NCI-H2227 (cell line): ENCODE results near the gene FRMD4A.
"Not testable (repeated sequence)": the region's sequence is repeated elsewhere in the genome, so short reads cannot be mapped to it uniquely, and the experiment has no call there.

Experiments used
- DNase-seq: peaks from one replicate; lab custom pipeline; 2025; ENCODE audit not compliant: unreplicated experiment; lab: John Stamatoyannopoulos, UW

FRMD4A gene

DNA sequence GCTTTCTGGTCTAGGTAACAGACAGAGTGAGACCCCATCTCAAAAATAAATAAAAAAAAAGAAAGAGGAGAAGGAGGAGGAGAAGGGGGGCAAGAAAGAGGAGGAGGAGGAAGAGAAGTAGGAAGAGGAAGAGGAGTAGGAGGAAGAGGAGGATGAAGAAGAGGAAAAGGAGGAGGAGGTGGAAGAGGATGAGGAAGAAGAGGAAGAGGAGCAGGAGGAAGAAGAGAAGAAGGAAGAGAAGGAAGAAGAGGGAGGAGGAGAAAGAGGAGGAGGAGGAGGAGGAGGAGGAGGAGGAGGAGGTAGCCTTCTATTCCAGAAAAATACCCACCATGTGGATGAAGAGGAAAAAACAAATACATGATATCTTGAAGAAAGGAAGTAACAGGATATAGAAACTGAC, 172.1 kb downstream of the FRMD4A start:
- no peak for DNase-seq

DNA sequence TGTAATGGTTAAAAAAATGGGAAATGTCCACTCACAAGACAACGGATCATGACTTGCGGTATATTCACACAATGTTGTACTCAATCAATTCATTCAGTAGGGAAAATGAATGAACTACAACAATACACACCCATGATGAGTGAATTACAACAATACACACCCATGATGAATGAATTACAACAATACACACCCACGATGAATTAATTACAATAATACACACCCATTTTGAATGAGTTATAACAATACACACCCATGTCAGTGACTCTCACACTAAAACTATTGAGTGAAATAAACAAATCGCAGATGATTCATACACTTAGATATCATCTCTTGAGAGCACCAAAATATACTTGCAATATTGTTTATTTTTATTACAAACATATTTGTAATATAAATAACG, 174.6 kb downstream of the FRMD4A start:
- DNase-seq: no peak

DNA sequence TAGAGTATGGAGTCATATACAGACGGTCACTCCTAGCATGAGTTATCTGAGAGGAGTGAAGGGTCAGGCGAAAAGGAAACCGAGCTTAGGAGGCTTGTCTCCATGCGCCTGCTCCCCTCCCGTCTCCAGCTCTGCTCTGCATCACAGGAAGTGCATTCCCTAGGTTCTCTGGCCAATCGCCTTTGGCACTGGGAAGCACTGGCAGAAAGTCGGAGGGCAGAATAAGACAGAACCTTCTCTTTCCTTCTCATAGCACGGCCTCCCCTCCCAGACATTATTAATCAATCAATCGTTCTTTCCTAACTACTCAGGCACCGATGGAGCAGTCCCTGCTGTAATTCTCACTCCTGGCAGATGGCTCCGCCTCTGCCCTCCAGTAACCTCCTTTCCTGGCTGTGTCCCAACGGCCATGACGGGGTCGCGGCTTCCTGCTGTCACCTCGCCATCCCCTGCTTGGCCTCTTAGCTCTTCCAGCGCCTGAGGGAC, 177.1 kb downstream of the FRMD4A start:
- DNase-seq: no peak

DNA sequence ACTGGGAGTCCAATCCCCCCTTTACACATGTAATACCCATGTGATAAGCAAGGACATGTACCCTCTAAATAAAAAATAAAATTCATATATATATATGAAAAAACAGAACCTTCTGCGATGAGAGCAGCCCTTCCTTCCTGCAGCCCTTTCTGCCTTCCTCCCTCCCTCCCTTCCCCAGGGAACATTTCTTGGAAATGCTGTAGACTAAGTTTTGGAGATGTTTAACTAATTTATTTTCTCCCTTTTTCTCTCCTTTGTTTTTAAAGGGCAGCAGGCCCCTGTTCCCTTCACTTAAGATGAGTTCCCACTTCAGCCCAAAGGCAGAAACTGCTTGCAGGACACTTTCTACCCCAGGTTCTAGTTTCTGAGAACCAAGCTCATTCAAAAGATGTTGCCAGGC, 179.2 kb downstream of the FRMD4A start:
- DNase-seq: no peak

DNA sequence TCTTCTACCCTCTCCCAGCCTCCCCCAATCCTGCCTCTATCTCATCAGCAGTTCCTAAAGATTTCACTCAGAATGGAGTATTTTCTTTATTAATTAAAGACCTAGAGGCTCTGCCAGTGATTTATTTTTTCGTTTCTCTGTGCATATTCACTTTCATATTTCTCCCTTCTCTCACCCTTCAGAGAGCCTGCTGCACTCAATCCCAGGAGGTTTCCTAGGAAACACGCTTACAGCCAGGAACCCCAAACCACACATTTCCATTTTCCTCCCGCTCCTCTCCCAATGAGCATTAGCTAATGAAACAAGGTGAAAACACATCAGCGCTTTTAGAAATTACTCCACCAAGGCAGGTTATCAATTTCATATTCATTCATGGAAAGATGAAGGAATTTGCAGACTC, 180.2 kb downstream of the FRMD4A start:
- no peak for DNase-seq

DNA sequence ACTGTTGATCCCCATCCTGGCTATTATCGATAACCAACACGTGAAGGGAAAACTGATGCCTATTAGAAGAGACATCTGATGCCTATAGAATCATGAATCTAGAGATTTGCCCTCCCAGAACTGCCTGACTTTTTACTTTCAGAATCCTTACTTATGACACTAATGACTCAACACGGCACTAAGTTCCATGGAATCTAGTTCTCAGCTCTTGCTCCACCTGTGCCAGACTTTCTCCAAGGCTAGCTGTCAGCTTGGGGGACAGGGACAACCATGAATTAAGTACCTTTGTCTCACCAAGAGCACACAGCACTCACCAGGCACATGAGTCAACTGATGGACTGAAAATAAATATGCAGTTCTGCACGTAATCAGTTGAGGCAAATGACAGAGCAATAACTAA, 184.2 kb downstream of the FRMD4A start:
- DNase-seq: no peak

DNA sequence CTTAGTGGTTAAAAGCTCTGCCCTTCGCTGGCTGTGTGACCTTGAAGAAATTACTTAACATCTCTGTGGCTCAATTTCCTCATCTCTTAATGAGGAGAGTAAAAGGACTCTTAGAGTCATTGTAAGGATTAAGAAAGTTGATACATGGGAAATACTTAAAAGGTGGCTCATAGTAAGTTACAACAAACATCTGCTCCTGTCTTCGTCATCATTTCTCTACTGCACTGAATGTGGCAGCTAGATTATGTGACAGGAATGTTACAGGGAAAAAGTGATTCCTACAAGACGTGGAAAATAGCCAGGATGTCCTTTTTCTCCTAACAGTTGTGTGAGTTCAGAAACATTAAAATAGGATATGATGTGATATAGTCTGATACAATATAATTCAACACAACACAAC, 184.7 kb downstream of the FRMD4A start:
- no peak for DNase-seq

DNA sequence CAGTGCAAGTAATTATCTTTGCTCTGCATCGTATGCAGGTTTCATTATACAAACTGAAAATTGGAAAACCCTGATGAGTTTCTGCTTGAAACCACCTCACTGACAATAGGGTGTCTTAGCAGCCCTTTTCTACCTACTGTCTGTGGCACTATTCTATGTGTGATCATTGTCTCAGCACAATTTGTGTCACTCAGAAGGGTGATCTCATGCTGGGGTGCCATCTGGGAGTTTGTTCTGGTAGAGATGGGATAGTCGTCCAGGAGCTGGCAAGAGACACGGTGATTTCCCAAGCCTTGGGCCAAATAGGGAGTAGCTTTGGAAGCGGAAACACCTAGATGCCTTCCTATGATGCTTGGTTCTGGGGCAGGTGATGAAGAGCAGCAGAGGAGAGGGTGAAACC, 186.3 kb downstream of the FRMD4A start:
- no peak for DNase-seq

DNA sequence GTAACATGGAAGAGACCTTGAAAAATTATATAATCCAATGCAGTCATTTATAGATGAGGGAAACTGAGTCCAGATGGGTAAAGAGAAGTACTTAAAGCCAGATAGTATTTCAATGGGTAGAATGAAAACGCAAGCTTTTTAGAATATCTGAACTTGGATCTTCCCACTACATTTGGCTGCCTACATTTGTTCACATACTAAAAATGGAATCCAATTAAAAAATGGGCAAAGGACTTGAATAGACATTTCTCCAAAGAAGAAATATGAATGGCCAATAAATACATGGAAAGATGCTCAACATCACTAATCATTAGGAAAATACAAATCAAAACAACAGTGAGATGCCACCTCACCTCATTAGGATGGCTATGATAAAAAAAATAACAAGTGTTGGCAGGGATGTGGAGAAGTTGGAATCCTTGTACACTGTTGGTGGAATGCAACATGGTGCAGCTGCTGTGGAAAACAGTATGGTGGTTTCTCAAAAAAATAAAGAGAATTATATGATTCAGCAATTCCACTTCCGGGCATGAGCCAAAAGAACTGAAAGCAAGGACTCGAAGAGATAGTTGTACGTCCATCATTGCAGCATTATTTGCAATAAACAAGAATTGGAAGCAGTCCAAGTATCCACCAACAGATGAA, 188.0 kb downstream of the FRMD4A start:
- no peak for DNase-seq

DNA sequence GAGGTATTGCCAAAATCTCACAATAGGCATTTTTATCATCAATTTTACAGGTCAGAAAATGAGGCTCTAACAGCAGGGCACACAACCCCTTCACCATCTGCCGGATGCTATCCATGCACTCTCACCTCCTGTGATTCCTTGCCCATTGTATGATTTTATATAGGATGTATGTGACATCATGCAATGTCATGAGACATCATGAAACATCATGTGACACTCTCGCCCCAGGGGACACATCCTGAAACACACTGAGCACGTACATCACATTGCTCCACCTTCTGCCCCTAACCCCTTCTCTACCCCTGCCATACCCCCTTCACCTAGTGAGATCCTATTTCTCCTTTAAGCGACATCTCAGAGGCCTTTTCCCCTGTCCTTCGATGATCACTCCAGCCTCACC, 189.4 kb downstream of the FRMD4A start:
- DNase-seq: no peak

DNA sequence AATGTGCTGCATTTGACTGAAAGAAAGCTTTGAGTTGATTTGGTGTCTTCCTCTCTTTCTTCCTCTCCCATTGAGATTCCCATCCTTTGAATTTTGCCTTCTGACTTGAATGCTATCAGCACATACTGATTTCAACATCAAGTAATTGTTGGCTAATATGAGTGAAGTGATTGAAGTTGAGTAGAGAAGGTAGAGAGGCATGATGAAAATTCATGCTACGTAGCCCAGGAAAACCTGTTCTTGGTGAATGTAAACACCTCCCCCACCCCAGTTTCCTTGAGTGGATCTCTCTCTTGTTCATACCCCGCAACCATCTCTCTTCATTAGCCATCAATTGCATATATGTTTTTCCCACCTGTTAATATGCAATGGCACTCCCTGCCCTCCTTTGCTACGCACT, 193.3 kb downstream of the FRMD4A start:
- no peak for DNase-seq

DNA sequence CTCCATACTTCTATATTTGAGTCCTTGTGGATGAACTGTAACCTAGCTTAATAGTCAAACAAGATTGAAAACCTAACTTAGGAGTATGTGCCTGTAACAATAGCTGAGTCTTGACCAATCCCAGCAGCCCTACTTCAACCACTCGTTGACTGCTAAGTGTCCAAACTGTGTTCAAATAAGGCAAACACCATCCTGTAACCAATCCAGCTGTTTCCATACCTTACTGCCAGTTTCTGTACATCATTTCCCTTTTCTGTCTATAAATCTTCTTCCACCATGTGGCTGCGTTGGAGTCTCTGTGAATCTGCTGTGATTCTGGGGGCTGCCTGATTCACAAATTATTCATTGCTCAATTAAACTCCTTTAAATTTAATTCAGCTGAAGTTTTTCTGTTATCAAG, 195.5 kb downstream of the FRMD4A start:
- not testable (repeated sequence) for DNase-seq

DNA sequence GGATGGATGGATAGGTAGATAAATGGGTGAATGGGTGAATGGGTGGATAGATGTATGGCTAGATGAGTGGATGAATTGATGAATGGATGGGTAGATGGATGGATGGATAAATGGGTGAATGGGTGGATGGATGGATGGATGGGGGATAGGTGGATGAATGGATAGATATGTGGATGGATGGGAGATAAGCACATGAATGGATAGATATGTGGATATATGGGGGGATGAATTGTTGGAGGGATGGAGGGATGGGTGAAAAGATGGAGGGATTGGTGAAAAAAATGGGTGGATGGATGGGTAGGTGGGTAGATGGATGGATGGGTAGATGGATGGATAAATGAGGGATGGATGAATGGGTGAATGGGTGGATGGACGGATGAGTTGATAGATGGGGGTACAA, 196.4 kb downstream of the FRMD4A start:
- no peak for DNase-seq

DNA sequence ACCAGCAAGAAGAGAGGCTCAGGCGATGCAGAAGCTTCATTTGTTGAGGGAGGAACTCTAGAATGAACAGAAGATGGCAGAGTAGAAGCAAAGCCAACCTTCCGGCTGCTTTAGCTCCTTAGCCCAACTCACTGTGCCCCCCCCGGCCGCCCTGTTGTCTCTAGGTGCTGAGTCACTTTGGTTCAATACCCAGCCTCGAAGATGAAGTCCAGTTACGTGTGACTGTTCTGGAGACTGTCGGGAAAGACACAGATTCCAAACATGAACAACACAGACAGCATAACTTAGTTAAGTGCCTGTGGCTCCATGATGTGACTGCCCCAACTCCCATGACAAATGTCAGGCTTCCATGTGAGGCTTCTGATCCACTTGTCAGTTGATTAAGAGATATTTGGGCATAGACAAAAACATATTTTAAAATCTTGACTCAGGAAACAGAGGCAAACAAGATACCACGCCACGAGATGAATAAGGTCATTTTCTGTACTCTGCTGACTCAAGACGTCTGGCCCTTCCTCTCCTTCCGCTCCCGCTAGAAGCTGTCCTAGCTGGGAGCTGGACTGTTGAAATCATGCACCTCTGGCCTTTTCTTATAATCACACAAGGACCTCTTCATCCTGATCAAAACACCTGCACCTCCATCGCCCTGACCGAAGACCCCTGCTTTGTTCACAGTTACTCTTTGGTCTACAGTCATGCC, 199.3 kb downstream of the FRMD4A start:
- no peak for DNase-seq

DNA sequence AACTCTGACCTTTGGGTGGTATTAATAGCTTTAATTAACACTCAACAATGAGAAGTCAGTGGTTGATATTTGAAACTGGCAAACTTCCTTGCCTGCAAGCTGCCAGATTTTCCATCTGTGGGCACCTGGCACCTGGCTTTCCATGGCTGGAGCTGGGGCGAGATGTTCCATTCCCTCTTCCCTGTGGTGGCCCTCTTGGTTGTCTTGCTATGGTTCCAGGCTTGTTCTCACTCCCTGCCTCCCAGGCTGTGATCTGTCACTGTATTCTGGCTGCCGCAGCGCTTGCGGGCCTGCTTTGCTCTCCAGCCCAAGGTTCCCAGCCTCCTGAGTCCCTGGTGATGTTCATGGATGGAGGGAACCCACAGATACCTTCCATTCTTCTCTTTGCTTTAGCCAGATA, 201.0 kb downstream of the FRMD4A start:
- no peak for DNase-seq

DNA sequence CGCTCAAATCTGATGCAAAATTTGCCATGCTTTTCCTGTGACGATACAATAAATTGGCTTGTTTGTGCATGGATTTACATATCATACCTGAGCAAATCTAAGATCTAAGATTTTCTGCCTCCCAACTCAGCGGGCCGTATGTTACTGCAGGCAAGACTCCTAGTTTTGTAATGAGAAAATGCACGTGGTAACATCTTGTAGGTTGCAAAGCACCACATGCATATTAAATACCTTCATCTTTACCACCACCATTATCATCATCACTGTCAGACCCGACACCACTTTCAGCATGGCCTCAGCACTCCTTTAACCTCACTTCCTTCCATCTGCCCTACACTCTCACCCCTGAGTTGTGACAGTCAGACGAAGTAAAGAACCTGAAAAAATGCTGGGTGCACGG, 202.2 kb downstream of the FRMD4A start:
- DNase-seq: no peak

DNA sequence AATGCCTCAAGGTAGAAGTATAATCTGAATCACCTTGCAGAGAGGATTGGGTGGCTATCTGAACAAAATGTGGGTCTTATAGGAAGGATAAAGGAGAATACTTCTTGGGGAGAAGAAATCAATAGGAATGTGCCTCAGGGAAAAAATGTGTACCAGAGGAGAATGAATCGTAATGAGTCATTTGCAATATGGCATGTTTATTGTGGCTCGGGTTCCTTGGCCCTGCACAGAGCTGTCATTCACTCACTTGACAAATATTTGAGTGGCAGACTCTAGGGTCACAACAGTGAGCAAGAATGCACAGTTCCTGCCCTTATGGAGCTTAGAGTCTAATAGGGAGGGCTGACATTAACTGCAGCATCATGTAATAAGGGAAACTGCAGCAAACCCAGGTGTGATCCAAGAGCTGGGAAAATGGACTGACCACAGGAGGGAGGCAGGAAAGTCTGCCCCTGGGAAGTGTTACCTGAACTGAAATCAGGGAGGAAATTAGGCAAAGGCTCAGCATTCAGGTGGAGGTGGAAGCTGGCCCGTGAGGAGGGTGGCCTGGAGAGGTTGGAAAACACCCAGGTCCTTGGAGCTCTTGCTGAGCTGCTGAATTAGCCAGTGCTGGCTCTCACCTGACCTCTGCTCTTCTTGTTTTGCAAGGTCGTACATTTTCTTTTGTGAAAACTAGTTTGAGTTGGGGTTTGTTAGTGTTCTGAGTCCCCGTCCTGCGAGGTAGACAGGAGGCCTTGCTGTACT, 203.9 kb downstream of the FRMD4A start:
- no peak for DNase-seq

DNA sequence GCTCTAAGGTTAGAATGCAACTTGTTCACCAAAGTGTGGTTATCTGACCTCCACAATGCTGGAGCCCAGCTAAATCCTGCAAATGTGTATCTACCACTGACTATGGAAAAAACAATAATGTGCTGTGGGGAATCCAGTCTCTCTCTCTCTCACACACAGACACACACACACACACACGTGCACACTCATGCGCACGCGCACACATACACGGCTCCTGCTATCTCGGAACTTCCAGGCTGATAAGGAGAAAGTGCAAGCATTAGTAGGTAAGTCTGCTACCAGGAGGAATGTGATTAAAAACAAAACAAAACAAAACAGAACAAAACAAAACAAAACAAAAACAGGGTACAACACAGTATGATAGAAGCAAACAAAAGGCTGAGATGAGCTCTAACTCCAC, 205.2 kb downstream of the FRMD4A start:
- DNase-seq: no peak

DNA sequence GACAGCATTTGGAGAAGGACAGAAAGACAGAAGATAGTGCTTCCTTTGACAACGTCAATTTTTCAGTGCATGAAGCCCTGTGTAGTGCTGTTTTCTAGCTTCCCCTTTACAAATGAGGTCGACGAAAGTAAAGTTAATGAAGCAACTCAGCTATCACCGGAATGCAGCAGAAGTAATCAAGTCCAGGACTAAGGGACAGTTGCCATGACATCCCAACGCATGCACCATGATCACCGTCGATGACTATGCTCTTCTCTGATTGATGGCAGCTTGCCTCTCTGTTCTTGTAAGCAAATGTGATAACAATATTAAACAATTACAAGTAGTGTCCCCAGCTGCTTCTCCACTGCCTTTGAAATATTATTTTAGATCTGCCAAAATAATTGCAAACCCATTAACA, 205.8 kb downstream of the FRMD4A start:
- no peak for DNase-seq

DNA sequence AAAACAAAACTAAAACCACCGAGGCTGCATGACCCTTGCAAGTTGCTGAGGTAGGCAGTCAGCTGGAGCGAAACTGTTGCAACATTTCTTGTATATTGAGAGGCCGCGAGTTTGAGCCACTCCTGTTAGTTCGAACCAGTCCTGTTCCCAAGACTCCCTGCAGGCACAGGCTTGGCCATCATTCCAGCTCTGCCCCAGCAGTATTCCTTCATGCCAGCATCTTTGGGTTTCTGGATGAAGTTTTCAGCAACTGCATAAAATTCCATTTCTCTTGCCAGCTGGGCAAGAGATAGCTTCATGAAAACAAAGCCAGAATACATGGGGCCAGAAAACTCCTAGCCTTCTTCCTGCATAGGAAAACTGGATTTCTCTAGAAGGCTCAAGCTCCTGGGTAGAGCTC, 207.6 kb downstream of the FRMD4A start:
- no peak for DNase-seq

DNA sequence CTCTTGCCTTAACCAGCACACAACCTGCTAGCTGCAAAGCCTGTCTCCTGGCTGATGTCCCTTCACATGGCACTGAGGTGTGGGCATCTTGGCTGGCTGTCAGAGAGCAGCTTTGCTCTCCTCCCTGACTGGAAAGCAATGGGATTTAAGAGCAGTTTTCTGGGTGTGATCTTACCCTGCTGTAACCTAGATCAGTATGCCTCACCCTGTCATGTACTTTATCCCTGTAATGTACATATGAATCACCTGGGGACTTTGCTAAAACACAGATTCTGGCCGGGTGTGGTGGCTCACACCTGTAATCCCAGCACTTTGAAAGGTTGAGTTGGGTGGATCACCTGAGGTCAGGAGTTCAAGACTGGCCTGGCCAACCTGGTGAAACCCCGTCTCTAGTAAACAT, 209.9 kb downstream of the FRMD4A start:
- DNase-seq: no peak

DNA sequence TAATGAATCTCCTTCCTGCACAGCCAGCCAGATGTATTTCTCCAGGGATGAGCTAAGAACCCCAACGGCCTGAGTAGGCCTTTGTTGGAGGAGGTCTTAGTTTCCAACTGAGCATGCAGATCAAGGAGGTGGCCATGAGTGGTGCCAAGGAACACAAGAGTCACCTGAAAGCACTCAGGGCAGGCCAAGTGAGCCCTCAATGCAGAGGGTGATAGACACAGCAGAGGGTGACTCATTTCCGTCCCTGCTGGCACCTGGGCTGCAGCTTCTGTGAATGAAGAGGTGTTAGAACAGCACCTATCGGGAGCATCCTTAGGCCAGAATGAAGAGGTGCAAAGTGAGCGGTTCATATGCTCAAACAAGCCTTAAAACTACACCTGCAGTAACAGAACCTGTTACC, 211.8 kb downstream of the FRMD4A start:
- no peak for DNase-seq
